HG02870 (cell line): ENCODE data around the gene DGLUCY.
"Not testable (repeated sequence)": the region's sequence is repeated elsewhere in the genome, so short reads cannot be mapped to it uniquely, and the experiment has no call there.

ENCODE experiments used
- ATAC-seq: cut with Tn5 transposase; IDR thresholded peaks from one replicate; pipeline ENCODE4 v1.9.1; 2021; ENCODE audit warnings: mild to moderate bottlenecking, moderate library complexity; ENCODE audit not compliant: unreplicated experiment

DGLUCY gene

GRCh38 chr14:91167380-91167770 lies 53.5 kb downstream of the DGLUCY start:
- no peak for ATAC-seq

- ATAC-seq: no peak
Observed at GRCh38 chr14:91169951-91170350, 56.1 kb downstream of the DGLUCY start.

- ATAC-seq: no peak
Observed at GRCh38 chr14:91170504-91171121, 56.7 kb downstream of the DGLUCY start.

- ATAC-seq: no peak
Observed at GRCh38 chr14:91171291-91171690, 57.4 kb downstream of the DGLUCY start.

GRCh38 chr14:91173221-91173670 lies 59.4 kb downstream of the DGLUCY start:
- peak; percentile 57 for ATAC-seq

GRCh38 chr14:91173904-91174303 lies 60.0 kb downstream of the DGLUCY start:
- no peak for ATAC-seq

GRCh38 chr14:91175291-91176201 lies 61.7 kb downstream of the DGLUCY start:
- no peak for ATAC-seq

GRCh38 chr14:91177073-91178034 lies 63.5 kb downstream of the DGLUCY start:
- no peak for ATAC-seq

GRCh38 chr14:91180611-91181010 lies 66.7 kb downstream of the DGLUCY start:
- no peak for ATAC-seq

GRCh38 chr14:91182753-91183152 lies 68.9 kb downstream of the DGLUCY start:
- not testable (repeated sequence) for ATAC-seq

GRCh38 chr14:91184559-91184958 lies 70.7 kb downstream of the DGLUCY start:
- ATAC-seq: no peak

GRCh38 chr14:91185721-91186120 lies 71.8 kb downstream of the DGLUCY start:
- ATAC-seq: no peak

- ATAC-seq: no peak
Observed at GRCh38 chr14:91186515-91187066, 72.7 kb downstream of the DGLUCY start.

- ATAC-seq: no peak
Observed at GRCh38 chr14:91187271-91187670, 73.4 kb downstream of the DGLUCY start.

GRCh38 chr14:91190853-91191252 lies 77.0 kb downstream of the DGLUCY start:
- no peak for ATAC-seq

- no peak for ATAC-seq
Observed at GRCh38 chr14:91193069-91193468, 79.2 kb downstream of the DGLUCY start.

GRCh38 chr14:91195881-91196280 lies 82.0 kb downstream of the DGLUCY start:
- no peak for ATAC-seq

- ATAC-seq: no peak
Observed at GRCh38 chr14:91197631-91198030, 83.8 kb downstream of the DGLUCY start.

- not testable (repeated sequence) for ATAC-seq
Observed at GRCh38 chr14:91200802-91201201, 86.9 kb downstream of the DGLUCY start.

- ATAC-seq: no peak
Observed at GRCh38 chr14:91202234-91202974, 88.5 kb downstream of the DGLUCY start.
